ENCODE data around the gene E4F1.

Gene E4F1

GRCh38 chr16:2271848-2272461 lies 48.6 kb downstream of the E4F1 start:
- no peak for DNase-seq

GRCh38 chr16:2273484-2273883 lies 50.1 kb downstream of the E4F1 start:
- no peak for DNase-seq

- DNase-seq: no peak
Observed at GRCh38 chr16:2273931-2274330, 50.5 kb downstream of the E4F1 start.

- peak in 1 of 56 donors; percentile 5 for DNase-seq
Observed at GRCh38 chr16:2275476-2276367, 52.3 kb downstream of the E4F1 start.

- no peak for DNase-seq
Observed at GRCh38 chr16:2276368-2277195, 53.2 kb downstream of the E4F1 start.

- DNase-seq: no peak
Observed at GRCh38 chr16:2277466-2278271, 54.3 kb downstream of the E4F1 start.

GRCh38 chr16:2278272-2278608 lies 54.8 kb downstream of the E4F1 start:
- DNase-seq: no peak

- DNase-seq: no peak
Observed at GRCh38 chr16:2278956-2279800, 55.8 kb downstream of the E4F1 start.

GRCh38 chr16:2280461-2280860 lies 57.1 kb downstream of the E4F1 start:
- DNase-seq: no peak

GRCh38 chr16:2280981-2281542 lies 57.7 kb downstream of the E4F1 start:
- DNase-seq: no peak

GRCh38 chr16:2282262-2282661 lies 58.9 kb downstream of the E4F1 start:
- DNase-seq: no peak

- no peak for DNase-seq
Observed at GRCh38 chr16:2282866-2283555, 59.6 kb downstream of the E4F1 start.

- no peak for DNase-seq
Observed at GRCh38 chr16:2284001-2284770, 60.8 kb downstream of the E4F1 start.

GRCh38 chr16:2284797-2285576 lies 61.6 kb downstream of the E4F1 start:
- DNase-seq: no peak
